K562 (cell line): ENCODE data around the gene SETX. TPM values are rescaled to one million over a fixed set of nuclear protein-coding genes. Genes with fewer than 3 reads are reported as not detected.
A peak's percentile ranks its signal among the peaks of the same experiment; 100 is the strongest.

Source experiments
- ATAC-seq: fragments of 200-7000 bp; cut with Tn5 transposase; 3 replicates; pipeline ENCODE4 v1.9.1; 2020; ENCODE audit warnings: moderate library complexity
- BruUV-seq: library from RNA; stranded (reverse); fragments of 400-500 nt; replicated peaks from 2 replicates; lab custom pipeline; 2021; lab: Mats Ljungman, UMichigan
- CTCF ChIA-PET: fragments of 300-600 bp; formaldehyde crosslinking; extraction: SDS; loops from one replicate; lab custom pipeline; 2021; ENCODE audit warnings: low intra/inter-chr PET ratio; lab: Yijun Ruan, JAX
- POLR2A ChIA-PET: fragments of 300-600, 350-650 bp; sonication (Branson Sonifier 250); formaldehyde crosslinking; extraction: SDS; loops from one replicate; lab custom pipeline; 2021; ENCODE audit warnings: antibody characterized with exemption, inconsistent platforms; lab: Yijun Ruan, JAX
- DNase-seq, 4 experiments: peaks; one replicate each; pipeline versions ENCODE4 v3.0.0 to v3.0.0-alpha.2; 2011 to 2018; ENCODE audit warnings: low spot score in 3 of 4, mixed read lengths in 3 of 4; ENCODE audit errors: extremely low read depth in 1 of 4
- FAIRE-seq: peaks from 2 replicates; lab custom pipeline; 2011; peaks lifted over from hg19 to GRCh38; lab: Jason Lieb, UNC
- H2AFZ ChIP-seq: 2 replicates; pipeline ENCODE4 v1.6.0; 2011; ENCODE audit warnings: low read depth, low read length, control low read depth, inconsistent platforms
- H3K27ac ChIP-seq: fragments of 200-600 bp; 3 replicates; pipeline ENCODE4 v1.8.0; 2011; ENCODE audit warnings: low read depth, mild to moderate bottlenecking, control low read depth, inconsistent platforms, low read length, moderate library complexity, mixed read lengths; ENCODE audit errors: extremely low read depth
- H3K27me3 ChIP-seq, 2 experiments: fragments of 300-600 bp in 1 of 2; 2 replicates in 1 of 2; 3 replicates in 1 of 2; pipeline versions ENCODE4 v1.6.0 to v1.8.0; 2011; ENCODE audit warnings: inconsistent platforms in 2 of 2, low read length in 2 of 2, mild to moderate bottlenecking in 1 of 2, mixed read lengths in 1 of 2, moderate library complexity in 1 of 2; ENCODE audit not compliant: control insufficient read depth in 2 of 2, insufficient read depth in 2 of 2
- H3K36me3 ChIP-seq: fragments of 300-600 bp; 3 replicates; pipeline ENCODE4 v1.8.0; 2011; ENCODE audit warnings: mild to moderate bottlenecking, low read length, inconsistent platforms; ENCODE audit not compliant: control insufficient read depth, insufficient read depth
- H3K4me1 ChIP-seq, 2 experiments: fragments of 200-600 bp in 1 of 2; replicated peaks in 1 of 2; 2 replicates in 1 of 2; 3 replicates in 1 of 2; pipeline versions ENCODE4 v1.5.1 to v1.8.0; 2011; ENCODE audit warnings: inconsistent platforms in 2 of 2, low read length in 2 of 2, mild to moderate bottlenecking in 1 of 2, mixed read lengths in 1 of 2, moderate library complexity in 1 of 2; ENCODE audit not compliant: control insufficient read depth in 2 of 2, insufficient read depth in 2 of 2
- H3K4me2 ChIP-seq: 2 replicates; pipeline ENCODE4 v1.6.1; 2011; ENCODE audit warnings: low read length, control low read depth, inconsistent platforms, mixed read lengths; ENCODE audit not compliant: insufficient read depth
- H3K4me3 ChIP-seq: fragments of 200-600 bp; sonication (generic), shearing (Covaris generic); 2 replicates; pipeline ENCODE4 v1.5.1; 2016; ENCODE audit warnings: control low read depth, inconsistent platforms
- H3K79me2 ChIP-seq: fragments of 200-600 bp; 3 replicates; pipeline ENCODE4 v1.8.0; 2011; ENCODE audit warnings: low read length, inconsistent platforms; ENCODE audit not compliant: control insufficient read depth, insufficient read depth
- H3K9ac ChIP-seq, 2 experiments: 2 replicates each; pipeline versions ENCODE4 v1.6.0 to v1.6.1; 2011; ENCODE audit warnings: low read depth in 2 of 2, low read length in 2 of 2, control low read depth in 1 of 2, inconsistent platforms in 1 of 2, mild to moderate bottlenecking in 1 of 2, mixed read lengths in 1 of 2; ENCODE audit not compliant: insufficient read depth in 1 of 2
- H3K9me1 ChIP-seq: one replicate; pipeline ENCODE4 v1.6.0; 2011; ENCODE audit warnings: inconsistent platforms, mild to moderate bottlenecking, low read length, moderate library complexity; ENCODE audit not compliant: control insufficient read depth, insufficient read depth
- H3K9me3 ChIP-seq: replicated peaks from 2 replicates; pipeline ENCODE4 v1.5.1; 2011; ENCODE audit warnings: low read depth, low read length, inconsistent platforms; ENCODE audit not compliant: control insufficient read depth, insufficient read depth
- H4K20me1 ChIP-seq: replicated peaks from 2 replicates; pipeline ENCODE4 v1.6.1; 2011; ENCODE audit warnings: low read length, inconsistent platforms, mixed read lengths; ENCODE audit not compliant: control insufficient read depth, insufficient read depth
- ARID2 ChIP-seq: fragments of 450-650 bp; IDR thresholded peaks from 2 replicates; pipeline ENCODE4 v1.6.1; 2017; ENCODE audit warnings: antibody characterized with exemption, mild to moderate bottlenecking
- ATF7 ChIP-seq: fragments of 450-650 bp; IDR thresholded peaks from 2 replicates; pipeline ENCODE4 v1.7.1; 2014; ENCODE audit warnings: mild to moderate bottlenecking, moderate library complexity
- HOXB6 ChIP-seq: fragments of 250-450 bp; sonication (Bioruptor Pico); IDR thresholded peaks from 2 replicates; pipeline ENCODE4 v1.5.1; 2022; ENCODE audit warnings: mild to moderate bottlenecking, borderline replicate concordance
- ZC3H4 ChIP-seq: sonication (generic); formaldehyde crosslinking; IDR thresholded peaks from 2 replicates; pipeline ENCODE4 v1.9.0; 2021; ENCODE audit warnings: missing genetic modification reagents, borderline replicate concordance
- ZKSCAN1 ChIP-seq: fragments of 150-350 bp; IDR thresholded peaks from 2 replicates; pipeline ENCODE4 v1.6.1; 2016; ENCODE audit warnings: low read depth, low read length
- WGBS: fragments of 100-300 bp; shearing (Covaris generic); methylation state at CpG from one replicate; pipeline ENCODE4 v1.1.6; 2016; ENCODE audit warnings: low coverage, mixed read lengths; ENCODE audit not compliant: insufficient coverage; ENCODE audit errors: missing lambda C conversion rate; 5-methylcytosine and 5-hydroxymethylcytosine counted together
- in situ Hi-C: fragments of 300-500 bp; cut with MboI; formaldehyde crosslinking; loops from 4 replicates; pipeline ENCODE4 v1.15.0; 2018; ENCODE audit warnings: inconsistent platforms, mixed read lengths
- intact Hi-C: fragments of 100-400 bp; cut with micrococcal nuclease; formaldehyde crosslinking; loops from 2 replicates; pipeline ENCODE4 v1.14.2; 2022
- polyA plus RNA-seq, 8 experiments: library from polyadenylated mRNA; depleted of rRNA in 4 of 8; stranded (reverse) in 5 of 8; unstranded in 3 of 8; fragments of >200 nt; fragmentation: Nextera tagmentation in 2 of 8; fragmentation: Illumina TruSeq in 1 of 8; extraction: Ambion mirVana in 2 of 8; extraction: Trizol in 1 of 8; gene quantifications; 2 replicates each; pipeline versions ENCODE4 v1.2.1 to v1.2.3, GENCODE V29; 2011 to 2014; ENCODE audit warnings: inconsistent platforms in 1 of 8, missing spikeins in 1 of 8
- total RNA-seq, 7 experiments: library from RNA; depleted of rRNA in 6 of 7; stranded (reverse); fragments of >200 nt in 6 of 7; fragmentation: Illumina TruSeq in 2 of 7; extraction: Trizol in 2 of 7; gene quantifications; 2 replicates each; pipeline versions ENCODE4 v1.2.1 to v1.2.3, GENCODE V29; 2011 to 2021; ENCODE audit warnings: low replicate concordance in 1 of 7

SETX gene
- total and polyA plus RNA-seq, 9 of the 15 experiments (the other 6 are each of a cell fraction or from before 2014, with no cell fraction given) = 8.7 to 45.7 (median 28.7) TPM

- Histone ChIP-seq H3K4me3 (no peak overlapping the region), H3K4me1 (peaks cover 0 to 33% of the 10 kb centered on the region in 2 experiments; a peak in 4 of 5 replicates), H3K9ac (no peak overlapping the region), H3K36me3 (no peaks in the 10 kb centered on the region), H3K9me1 (no peaks in the 10 kb centered on the region), H3K79me2 (no peaks in the 10 kb centered on the region), H3K27ac (no peak overlapping the region), H3K4me2 (no peak overlapping the region), H3K27me3 (peaks cover 19 to 65% of the 10 kb centered on the region in 2 experiments), H4K20me1 (0 out of 2 replicates have a peak, but pooled peaks cover 3% of the 10 kb centered on the region), H2AFZ (no peak overlapping the region), H3K9me3 (no peaks in the 10 kb centered on the region)
- ChIA-PET CTCF (no interaction called here), POLR2A (no interaction called here)
- no peak for FAIRE-seq
- BruUV-seq = no TSS peak
- DNase-seq = no peak
- WGBS = 16% methylated on average over 7 of the region's 9 CpGs
- no peak for ATAC-seq
- in situ Hi-C loops = no loop called here
- TF ChIP-seq ATF7 (no peak), HOXB6 (CRISPR knock-in tag) (no peak), ZKSCAN1 (0 out of 2 replicates have a peak, but pooled peaks have one; percentile 16), ARID2 (no peak), ZC3H4 (CRISPR knock-in tag) (no peak)
- intact Hi-C loops = no loop called here
Observed at GRCh38 chr9:132245465-132245864, 109.3 kb downstream of the SETX start.
